PC-9 (cell line): Measurements from ENCODE around the gene ARHGEF39.

Experiments
- EZH2 ChIP-seq: fragments of 200-600 bp; sonication (generic); IDR thresholded peaks from 2 replicates; pipeline ENCODE4 v1.8.0; 2017; ENCODE audit warnings: antibody characterized with exemption, low read depth
- TF ChIP-seq, protein P1 (sequence below): fragments of 200-600 bp; sonication (generic); conservative IDR thresholded peaks from 2 replicates; pipeline ENCODE4 v1.6.1; 2017; ENCODE audit warnings: mixed run types, antibody characterized with exemption, mild to moderate bottlenecking, moderate library complexity

DNA sequence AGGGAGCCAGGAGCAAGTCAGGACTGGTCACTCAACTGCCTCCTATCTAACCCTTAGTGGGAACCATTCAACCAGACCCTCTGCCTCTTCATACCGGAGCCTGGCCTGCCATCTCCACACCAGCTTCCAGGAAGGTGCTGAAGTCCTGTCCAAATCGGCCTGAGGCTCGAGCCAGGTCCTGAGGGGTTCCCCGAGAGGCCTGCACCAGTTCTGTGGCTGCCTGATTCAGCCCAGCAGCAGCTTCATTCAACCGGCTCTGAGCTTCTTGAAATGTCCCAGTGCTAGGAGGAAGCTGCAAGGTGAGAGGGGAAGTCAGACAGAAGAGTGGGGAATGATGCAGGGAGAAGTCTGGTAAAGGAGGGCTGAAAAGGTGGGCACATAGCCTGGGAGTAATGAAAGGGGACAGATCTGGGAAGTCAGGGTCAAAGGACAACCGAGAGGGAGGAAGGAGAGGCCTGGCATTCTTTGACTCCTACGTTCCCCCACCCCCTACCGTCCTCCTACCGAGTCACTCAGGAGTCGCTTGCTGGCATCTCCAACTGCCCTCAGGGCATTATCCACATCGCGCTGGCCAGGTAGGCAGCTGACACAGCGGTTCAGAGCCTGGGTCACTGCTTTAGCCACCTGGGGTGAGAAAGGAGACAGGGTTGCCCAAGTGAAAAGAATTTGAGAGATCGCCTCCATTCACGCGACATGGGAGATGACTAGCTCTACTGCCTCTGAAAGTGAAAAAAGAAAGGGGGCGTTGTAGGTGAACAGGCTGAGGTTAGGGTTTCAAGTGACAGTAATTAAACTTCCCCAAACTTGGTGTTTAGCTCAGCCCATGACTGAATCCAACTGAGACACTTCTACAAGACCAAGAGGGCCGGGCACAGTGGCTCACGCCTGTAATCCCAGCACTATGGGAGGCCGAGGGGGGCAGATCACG is 46.8 kb upstream of the ARHGEF39 start:
- TF ChIP-seq, protein P1, sequence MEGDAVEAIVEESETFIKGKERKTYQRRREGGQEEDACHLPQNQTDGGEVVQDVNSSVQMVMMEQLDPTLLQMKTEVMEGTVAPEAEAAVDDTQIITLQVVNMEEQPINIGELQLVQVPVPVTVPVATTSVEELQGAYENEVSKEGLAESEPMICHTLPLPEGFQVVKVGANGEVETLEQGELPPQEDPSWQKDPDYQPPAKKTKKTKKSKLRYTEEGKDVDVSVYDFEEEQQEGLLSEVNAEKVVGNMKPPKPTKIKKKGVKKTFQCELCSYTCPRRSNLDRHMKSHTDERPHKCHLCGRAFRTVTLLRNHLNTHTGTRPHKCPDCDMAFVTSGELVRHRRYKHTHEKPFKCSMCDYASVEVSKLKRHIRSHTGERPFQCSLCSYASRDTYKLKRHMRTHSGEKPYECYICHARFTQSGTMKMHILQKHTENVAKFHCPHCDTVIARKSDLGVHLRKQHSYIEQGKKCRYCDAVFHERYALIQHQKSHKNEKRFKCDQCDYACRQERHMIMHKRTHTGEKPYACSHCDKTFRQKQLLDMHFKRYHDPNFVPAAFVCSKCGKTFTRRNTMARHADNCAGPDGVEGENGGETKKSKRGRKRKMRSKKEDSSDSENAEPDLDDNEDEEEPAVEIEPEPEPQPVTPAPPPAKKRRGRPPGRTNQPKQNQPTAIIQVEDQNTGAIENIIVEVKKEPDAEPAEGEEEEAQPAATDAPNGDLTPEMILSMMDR: no peak; the same call in 1 of the 2 replicates
- no peak for TF ChIP-seq EZH2
